Measurements from ENCODE around the gene CCDC6. TPM values are rescaled to one million over a fixed set of nuclear protein-coding genes. Genes with fewer than 3 reads are reported as not detected.
A peak's percentile ranks its signal among the peaks of the same experiment; 100 is the strongest.

CCDC6 gene
- total RNA-seq, 1 experiment from 2014 or later: 58.4 TPM

DNA sequence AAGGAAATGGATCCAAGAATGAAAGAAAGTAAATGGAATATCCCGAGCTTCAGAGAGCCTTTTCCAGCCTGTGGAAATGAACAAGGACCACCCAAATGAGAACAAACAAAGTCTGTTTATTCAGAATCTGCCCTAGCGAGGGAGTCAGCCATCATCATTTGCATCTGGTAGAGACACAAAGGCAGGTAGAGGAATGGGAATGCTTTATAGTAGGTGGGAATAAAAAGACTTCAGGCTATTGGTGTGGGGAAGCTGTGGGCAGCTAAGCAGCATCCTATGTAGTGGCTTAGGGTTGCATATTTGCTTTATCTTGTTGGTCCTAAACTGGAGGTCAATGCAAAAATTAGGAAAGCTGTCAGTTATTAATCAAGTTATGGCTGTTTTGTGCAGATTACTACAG, 143.9 kb downstream of the CCDC6 start:
- H3K4ac ChIP-seq (ENCODE audit: low read depth, low read length): no peak overlapping the region
- no peak overlapping the region for H4K8ac ChIP-seq (replicated peaks; ENCODE audit: insufficient read length, low read depth, low read length)
- H3K4me1 Mint-ChIP-seq: peaks cover 10 to 13% of the 10 kb centered on the region in 2 experiments
- H4K5ac ChIP-seq (ENCODE audit: insufficient read length, low read depth, low read length): no peak overlapping the region
- no peak overlapping the region for H2BK5ac ChIP-seq (ENCODE audit: insufficient read length, low read length)
- no peak overlapping the region for H2BK12ac ChIP-seq (ENCODE audit: insufficient read length, low read depth, low read length)
- H3K27ac ChIP-seq (ENCODE audit: insufficient read length, low read depth, low read length): no peak overlapping the region
- no peaks in the 10 kb centered on the region for H3K4me1 ChIP-seq (ENCODE audit: insufficient read depth, low read length)
- H3K9ac ChIP-seq (ENCODE audit: extremely low read depth, insufficient read length, low read length): no peak overlapping the region
- no peaks in the 10 kb centered on the region for H4K20me1 ChIP-seq (ENCODE audit: control insufficient read depth, insufficient read depth, insufficient read length)
- peak overlapping the region; percentile 32 for H2AFZ ChIP-seq (ENCODE audit: low read length)
- H2BK120ac ChIP-seq (ENCODE audit: low read depth, low read length, poor library complexity, severe bottlenecking): no peak overlapping the region
- H3K27me3 ChIP-seq (ENCODE audit: insufficient read depth, low read length): no peaks in the 10 kb centered on the region
- H3K79me1 ChIP-seq (ENCODE audit: insufficient read depth, low read depth, low read length, poor library complexity, severe bottlenecking): no peaks in the 10 kb centered on the region
- no peak overlapping the region for H3K23ac ChIP-seq (ENCODE audit: insufficient read length, low read depth, low read length)
- no peak for DNase-seq
- H4K91ac ChIP-seq (ENCODE audit: insufficient read length, low read depth, low read length): no peak overlapping the region
- no peak overlapping the region for H3T11ph ChIP-seq (ENCODE audit: low read length)
- H2AK5ac ChIP-seq (ENCODE audit: insufficient read length, low read length): no peak overlapping the region
- H3K27me3 Mint-ChIP-seq (ENCODE audit: low read depth): no peaks in the 10 kb centered on the region
- WGBS (ENCODE audit: extremely low coverage, insufficient read length, low lambda C conversion rate): no CpG with 5 or more reads among the region's 2 CpGs
- TF ChIP-seq, protein P1, sequence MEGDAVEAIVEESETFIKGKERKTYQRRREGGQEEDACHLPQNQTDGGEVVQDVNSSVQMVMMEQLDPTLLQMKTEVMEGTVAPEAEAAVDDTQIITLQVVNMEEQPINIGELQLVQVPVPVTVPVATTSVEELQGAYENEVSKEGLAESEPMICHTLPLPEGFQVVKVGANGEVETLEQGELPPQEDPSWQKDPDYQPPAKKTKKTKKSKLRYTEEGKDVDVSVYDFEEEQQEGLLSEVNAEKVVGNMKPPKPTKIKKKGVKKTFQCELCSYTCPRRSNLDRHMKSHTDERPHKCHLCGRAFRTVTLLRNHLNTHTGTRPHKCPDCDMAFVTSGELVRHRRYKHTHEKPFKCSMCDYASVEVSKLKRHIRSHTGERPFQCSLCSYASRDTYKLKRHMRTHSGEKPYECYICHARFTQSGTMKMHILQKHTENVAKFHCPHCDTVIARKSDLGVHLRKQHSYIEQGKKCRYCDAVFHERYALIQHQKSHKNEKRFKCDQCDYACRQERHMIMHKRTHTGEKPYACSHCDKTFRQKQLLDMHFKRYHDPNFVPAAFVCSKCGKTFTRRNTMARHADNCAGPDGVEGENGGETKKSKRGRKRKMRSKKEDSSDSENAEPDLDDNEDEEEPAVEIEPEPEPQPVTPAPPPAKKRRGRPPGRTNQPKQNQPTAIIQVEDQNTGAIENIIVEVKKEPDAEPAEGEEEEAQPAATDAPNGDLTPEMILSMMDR (conservative IDR thresholded peaks at IDR 0.05): no peak
- peaks cover 1 to 4% (median 2%) of the 10 kb centered on the region in 3 experiments; a peak in 4 of 7 replicates for H3K36me3 Mint-ChIP-seq (ENCODE audit: insufficient read depth in 1 of 3, low read depth in 3 of 3)
- H3K14ac ChIP-seq (ENCODE audit: insufficient read depth, low read length): no peak overlapping the region
- no peak overlapping the region for H3K56ac ChIP-seq (ENCODE audit: insufficient read length, low read depth, low read length)
- peak overlapping the region in 1 of 3 experiments; percentile 1; a peak in 2 of 7 replicates for H3K27ac Mint-ChIP-seq
- no peaks in the 10 kb centered on the region for H3K79me2 ChIP-seq (ENCODE audit: insufficient read depth, low read length)
- no peak overlapping the region for H2BK15ac ChIP-seq (ENCODE audit: low read depth, low read length)
- no peak overlapping the region for H3K4me3 Mint-ChIP-seq
- H3K9me3 Mint-ChIP-seq: peaks cover 2 to 4% of the 10 kb centered on the region in 2 experiments; a peak in 4 of 5 replicates
- H2BK20ac ChIP-seq (ENCODE audit: low read depth, low read length, poor library complexity, severe bottlenecking): no peak overlapping the region
- H3K9me3 ChIP-seq (ENCODE audit: control insufficient read depth, low read depth, low read length): no peaks in the 10 kb centered on the region
- H3K18ac ChIP-seq (ENCODE audit: insufficient read length, low read depth, low read length): no peak overlapping the region
- no peaks in the 10 kb centered on the region for H3K23me2 ChIP-seq (ENCODE audit: insufficient read length, low read depth, low read length, poor library complexity, severe bottlenecking)
- H3K4me2 ChIP-seq (ENCODE audit: insufficient read depth, insufficient read length, low read length): no peak overlapping the region
